K562 (cell line): ENCODE results near the gene OR13C2. TPM values are rescaled to one million over a fixed set of nuclear protein-coding genes. Genes with fewer than 3 reads are reported as not detected.

Experiments
- ATAC-seq: fragments of 200-7000 bp; cut with Tn5 transposase; 3 replicates; pipeline ENCODE4 v1.9.1; 2020; ENCODE audit warnings: moderate library complexity
- BruUV-seq: library from RNA; stranded (reverse); fragments of 400-500 nt; replicated peaks from 2 replicates; lab custom pipeline; 2021; lab: Mats Ljungman, UMichigan
- CTCF ChIA-PET: fragments of 300-600 bp; formaldehyde crosslinking; extraction: SDS; loops from one replicate; lab custom pipeline; 2021; ENCODE audit warnings: low intra/inter-chr PET ratio; lab: Yijun Ruan, JAX
- POLR2A ChIA-PET: fragments of 300-600, 350-650 bp; sonication (Branson Sonifier 250); formaldehyde crosslinking; extraction: SDS; loops from one replicate; lab custom pipeline; 2021; ENCODE audit warnings: antibody characterized with exemption, inconsistent platforms; lab: Yijun Ruan, JAX
- DNase-seq, 4 experiments: peaks; one replicate each; pipeline versions ENCODE4 v3.0.0 to v3.0.0-alpha.2; 2011 to 2018; ENCODE audit warnings: low spot score in 3 of 4, mixed read lengths in 3 of 4; ENCODE audit errors: extremely low read depth in 1 of 4
- FAIRE-seq: peaks from 2 replicates; lab custom pipeline; 2011; peaks lifted over from hg19 to GRCh38; lab: Jason Lieb, UNC
- H2AFZ ChIP-seq: 2 replicates; pipeline ENCODE4 v1.6.0; 2011; ENCODE audit warnings: low read depth, low read length, control low read depth, inconsistent platforms
- H3K27ac ChIP-seq: fragments of 200-600 bp; 3 replicates; pipeline ENCODE4 v1.8.0; 2011; ENCODE audit warnings: low read depth, mild to moderate bottlenecking, control low read depth, inconsistent platforms, low read length, moderate library complexity, mixed read lengths; ENCODE audit errors: extremely low read depth
- H3K27me3 ChIP-seq, 2 experiments: fragments of 300-600 bp in 1 of 2; 2 replicates in 1 of 2; 3 replicates in 1 of 2; pipeline versions ENCODE4 v1.6.0 to v1.8.0; 2011; ENCODE audit warnings: inconsistent platforms in 2 of 2, low read length in 2 of 2, mild to moderate bottlenecking in 1 of 2, mixed read lengths in 1 of 2, moderate library complexity in 1 of 2; ENCODE audit not compliant: control insufficient read depth in 2 of 2, insufficient read depth in 2 of 2
- H3K36me3 ChIP-seq: fragments of 300-600 bp; 3 replicates; pipeline ENCODE4 v1.8.0; 2011; ENCODE audit warnings: mild to moderate bottlenecking, low read length, inconsistent platforms; ENCODE audit not compliant: control insufficient read depth, insufficient read depth
- H3K4me1 ChIP-seq, 2 experiments: fragments of 200-600 bp in 1 of 2; replicated peaks in 1 of 2; 2 replicates in 1 of 2; 3 replicates in 1 of 2; pipeline versions ENCODE4 v1.5.1 to v1.8.0; 2011; ENCODE audit warnings: inconsistent platforms in 2 of 2, low read length in 2 of 2, mild to moderate bottlenecking in 1 of 2, mixed read lengths in 1 of 2, moderate library complexity in 1 of 2; ENCODE audit not compliant: control insufficient read depth in 2 of 2, insufficient read depth in 2 of 2
- H3K4me2 ChIP-seq: 2 replicates; pipeline ENCODE4 v1.6.1; 2011; ENCODE audit warnings: low read length, control low read depth, inconsistent platforms, mixed read lengths; ENCODE audit not compliant: insufficient read depth
- H3K4me3 ChIP-seq: fragments of 200-600 bp; sonication (generic), shearing (Covaris generic); 2 replicates; pipeline ENCODE4 v1.5.1; 2016; ENCODE audit warnings: control low read depth, inconsistent platforms
- H3K79me2 ChIP-seq: fragments of 200-600 bp; 3 replicates; pipeline ENCODE4 v1.8.0; 2011; ENCODE audit warnings: low read length, inconsistent platforms; ENCODE audit not compliant: control insufficient read depth, insufficient read depth
- H3K9ac ChIP-seq, 2 experiments: 2 replicates each; pipeline versions ENCODE4 v1.6.0 to v1.6.1; 2011; ENCODE audit warnings: low read depth in 2 of 2, low read length in 2 of 2, control low read depth in 1 of 2, inconsistent platforms in 1 of 2, mild to moderate bottlenecking in 1 of 2, mixed read lengths in 1 of 2; ENCODE audit not compliant: insufficient read depth in 1 of 2
- H3K9me1 ChIP-seq: one replicate; pipeline ENCODE4 v1.6.0; 2011; ENCODE audit warnings: inconsistent platforms, mild to moderate bottlenecking, low read length, moderate library complexity; ENCODE audit not compliant: control insufficient read depth, insufficient read depth
- H3K9me3 ChIP-seq: replicated peaks from 2 replicates; pipeline ENCODE4 v1.5.1; 2011; ENCODE audit warnings: low read depth, low read length, inconsistent platforms; ENCODE audit not compliant: control insufficient read depth, insufficient read depth
- H4K20me1 ChIP-seq: replicated peaks from 2 replicates; pipeline ENCODE4 v1.6.1; 2011; ENCODE audit warnings: low read length, inconsistent platforms, mixed read lengths; ENCODE audit not compliant: control insufficient read depth, insufficient read depth
- DNMT1 ChIP-seq: fragments of 450-650 bp; IDR thresholded peaks from 2 replicates; pipeline ENCODE4 v1.6.1; 2016; ENCODE audit warnings: antibody characterized with exemption, mild to moderate bottlenecking
- MCM5 ChIP-seq: fragments of 450-650 bp; IDR thresholded peaks from 2 replicates; pipeline ENCODE4 v1.6.1; 2016; ENCODE audit warnings: low read depth
- PHTF2 ChIP-seq: fragments of 250-450 bp; sonication (Bioruptor Pico); IDR thresholded peaks from 2 replicates; pipeline ENCODE4 v1.5.0; 2021; ENCODE audit warnings: mild to moderate bottlenecking
- PREB ChIP-seq: sonication (generic); formaldehyde crosslinking; IDR thresholded peaks from 2 replicates; pipeline ENCODE4 v1.8.1; 2023; ENCODE audit warnings: mild to moderate bottlenecking, missing genetic modification reagents
- PTBP1 ChIP-seq: fragments of 200-400 bp; formaldehyde crosslinking; IDR thresholded peaks from 2 replicates; pipeline ENCODE4 v1.6.1; 2017; ENCODE audit warnings: low read depth, low read length
- RBM14 ChIP-seq: fragments of 200-400 bp; formaldehyde crosslinking; IDR thresholded peaks from 2 replicates; pipeline ENCODE4 v1.6.1; 2018; ENCODE audit warnings: low read depth, mild to moderate bottlenecking, low read length, moderate library complexity, borderline replicate concordance; ENCODE audit not compliant: insufficient read depth
- STAT5B ChIP-seq: fragments of 250-450 bp; sonication (Bioruptor Pico); IDR thresholded peaks from 2 replicates; pipeline ENCODE4 v1.8.0; 2021; ENCODE audit warnings: mild to moderate bottlenecking, inconsistent platforms
- ZBTB5 ChIP-seq: fragments of 450-650 bp; IDR thresholded peaks from 2 replicates; pipeline ENCODE4 v1.6.1; 2017; ENCODE audit warnings: antibody characterized with exemption
- ZFP36 ChIP-seq: fragments of 150-350 bp; IDR thresholded peaks from 2 replicates; pipeline ENCODE4 v1.6.1; 2018; ENCODE audit warnings: low read length, low read depth; ENCODE audit not compliant: partially characterized antibody
- ZFPM2 ChIP-seq: fragments of 250-450 bp; sonication (Bioruptor Pico); IDR thresholded peaks from 2 replicates; pipeline ENCODE4 v1.5.1; 2022; ENCODE audit warnings: mild to moderate bottlenecking
- WGBS: fragments of 100-300 bp; shearing (Covaris generic); methylation state at CpG from one replicate; pipeline ENCODE4 v1.1.6; 2016; ENCODE audit warnings: low coverage, mixed read lengths; ENCODE audit not compliant: insufficient coverage; ENCODE audit errors: missing lambda C conversion rate; 5-methylcytosine and 5-hydroxymethylcytosine counted together
- in situ Hi-C: fragments of 300-500 bp; cut with MboI; formaldehyde crosslinking; loops from 4 replicates; pipeline ENCODE4 v1.15.0; 2018; ENCODE audit warnings: inconsistent platforms, mixed read lengths
- intact Hi-C: fragments of 100-400 bp; cut with micrococcal nuclease; formaldehyde crosslinking; loops from 2 replicates; pipeline ENCODE4 v1.14.2; 2022
- polyA plus RNA-seq, 8 experiments: library from polyadenylated mRNA; depleted of rRNA in 4 of 8; stranded (reverse) in 5 of 8; unstranded in 3 of 8; fragments of >200 nt; fragmentation: Nextera tagmentation in 2 of 8; fragmentation: Illumina TruSeq in 1 of 8; extraction: Ambion mirVana in 2 of 8; extraction: Trizol in 1 of 8; gene quantifications; 2 replicates each; pipeline versions ENCODE4 v1.2.1 to v1.2.3, GENCODE V29; 2011 to 2014; ENCODE audit warnings: inconsistent platforms in 1 of 8, missing spikeins in 1 of 8
- total RNA-seq, 7 experiments: library from RNA; depleted of rRNA in 6 of 7; stranded (reverse); fragments of >200 nt in 6 of 7; fragmentation: Illumina TruSeq in 2 of 7; extraction: Trizol in 2 of 7; gene quantifications; 2 replicates each; pipeline versions ENCODE4 v1.2.1 to v1.2.3, GENCODE V29; 2011 to 2021; ENCODE audit warnings: low replicate concordance in 1 of 7
- TF ChIP-seq, protein P1 (sequence below): fragments of 450-650 bp; formaldehyde crosslinking; IDR thresholded peaks from 2 replicates; pipeline ENCODE4 v1.4.0; 2020; ENCODE audit warnings: mild to moderate bottlenecking, moderate library complexity

Gene OR13C2
- total and polyA plus RNA-seq, 9 of the 15 experiments (the other 6 are each of a cell fraction or from before 2014, with no cell fraction given): not detected

GRCh38 chr9:104556830-104557634, 48.4 kb downstream of the OR13C2 start:
- no peak overlapping the region for H3K4me3 ChIP-seq
- H3K27me3 ChIP-seq: no peaks in the 10 kb centered on the region
- H3K36me3 ChIP-seq: no peaks in the 10 kb centered on the region
- H4K20me1 ChIP-seq: no peaks in the 10 kb centered on the region
- intact Hi-C loops: no loop called here
- no peak for TF ChIP-seq MCM5
- TF ChIP-seq ZFP36: peak; percentile 33
- no peak for TF ChIP-seq PREB (CRISPR knock-in tag)
- TF ChIP-seq, all 486 proteins: peak for 1
- POLR2A ChIA-PET: no interaction called here
- CTCF ChIA-PET: no interaction called here
- Histone ChIP-seq H2AFZ (no peak overlapping the region), H3K27ac (no peak overlapping the region), H3K9me3 (no peaks in the 10 kb centered on the region; the same call in 1 of the 2 replicates), H3K9me1 (no peaks in the 10 kb centered on the region), H3K4me1 (no peaks in the 10 kb centered on the region), H3K9ac (no peak overlapping the region), H3K79me2 (no peaks in the 10 kb centered on the region), H3K4me2 (no peak overlapping the region)
- no peak for DNase-seq
- 2% methylated on average over 8 of the region's 8 CpGs for WGBS
- in situ Hi-C loops: no loop called here
- BruUV-seq: no TSS peak
- ATAC-seq: no peak
- FAIRE-seq: no peak

DNA sequence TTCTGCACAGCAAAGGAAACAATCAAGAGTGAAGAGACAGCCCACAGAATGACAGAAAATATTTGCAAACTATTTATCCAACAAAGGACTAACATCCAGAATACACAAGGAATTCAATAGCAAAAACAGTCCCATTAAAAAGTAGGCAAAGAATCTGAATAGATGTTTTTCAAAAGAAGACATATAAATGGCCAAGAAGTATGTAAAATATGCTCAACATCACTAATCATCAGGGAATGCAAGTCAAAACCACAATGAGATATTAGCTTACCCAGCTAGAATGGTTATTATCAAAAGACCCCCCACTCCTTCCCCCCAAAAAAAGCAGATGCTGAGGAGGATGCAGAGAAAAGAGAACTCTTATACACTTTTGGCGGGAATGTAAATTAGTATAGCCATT, 49.9 kb downstream of the OR13C2 start:
- Histone ChIP-seq H3K27ac (no peak overlapping the region), H3K4me2 (no peak overlapping the region), H3K4me1 (no peaks in the 10 kb centered on the region), H3K9me3 (no peaks in the 10 kb centered on the region; the same call in 1 of the 2 replicates), H3K4me3 (no peak overlapping the region), H3K36me3 (no peaks in the 10 kb centered on the region), H2AFZ (no peak overlapping the region), H3K27me3 (no peaks in the 10 kb centered on the region), H3K9me1 (no peaks in the 10 kb centered on the region), H4K20me1 (no peaks in the 10 kb centered on the region), H3K79me2 (no peaks in the 10 kb centered on the region), H3K9ac (no peak overlapping the region)
- in situ Hi-C loops: no loop called here
- BruUV-seq: no TSS peak
- FAIRE-seq: no peak
- no peak for ATAC-seq
- ChIA-PET CTCF (no interaction called here), POLR2A (no interaction called here)
- intact Hi-C loops: no loop called here
- DNase-seq: no peak
- WGBS: 0% methylated on average over 1 of the region's 1 CpG
- TF ChIP-seq PTBP1 (no peak), STAT5B (CRISPR knock-in tag) (no peak), DNMT1 (no peak), RBM14 (no peak), ZFPM2 (CRISPR knock-in tag) (no peak), PHTF2 (CRISPR knock-in tag) (no peak), ZBTB5 (no peak)
- TF ChIP-seq, protein P1, sequence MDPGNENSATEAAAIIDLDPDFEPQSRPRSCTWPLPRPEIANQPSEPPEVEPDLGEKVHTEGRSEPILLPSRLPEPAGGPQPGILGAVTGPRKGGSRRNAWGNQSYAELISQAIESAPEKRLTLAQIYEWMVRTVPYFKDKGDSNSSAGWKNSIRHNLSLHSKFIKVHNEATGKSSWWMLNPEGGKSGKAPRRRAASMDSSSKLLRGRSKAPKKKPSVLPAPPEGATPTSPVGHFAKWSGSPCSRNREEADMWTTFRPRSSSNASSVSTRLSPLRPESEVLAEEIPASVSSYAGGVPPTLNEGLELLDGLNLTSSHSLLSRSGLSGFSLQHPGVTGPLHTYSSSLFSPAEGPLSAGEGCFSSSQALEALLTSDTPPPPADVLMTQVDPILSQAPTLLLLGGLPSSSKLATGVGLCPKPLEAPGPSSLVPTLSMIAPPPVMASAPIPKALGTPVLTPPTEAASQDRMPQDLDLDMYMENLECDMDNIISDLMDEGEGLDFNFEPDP: no peak
